CD4-positive, alpha-beta memory T cell (primary cell): ENCODE results near the gene STEAP1B. TPM values are rescaled to one million over a fixed set of nuclear protein-coding genes. Genes with fewer than 3 reads are reported as not detected.
A peak's percentile ranks its signal among the peaks of the same experiment; 100 is the strongest.
"Not testable (repeated sequence)": the region's sequence is repeated elsewhere in the genome, so short reads cannot be mapped to it uniquely, and the experiment has no call there.

Source experiments
- CTCF ChIA-PET: fragments of 350-600 bp; sonication (Branson Sonifier 250); formaldehyde crosslinking; loops from one replicate; lab custom pipeline; 2021; ENCODE audit warnings: inconsistent platforms; ENCODE audit not compliant: partially characterized antibody; lab: Charles Lee
- POLR2A ChIA-PET: fragments of 350-600 bp; sonication (Branson Sonifier 250); formaldehyde crosslinking; loops from one replicate; lab custom pipeline; 2021; ENCODE audit not compliant: partially characterized antibody; lab: Charles Lee
- DNase-seq, 5 donors: peaks; one replicate each; pipeline versions ENCODE4 v3.0.0 to v3.0.0-alpha.2; 2020 to 2022; ENCODE audit warnings: mixed read lengths in 1 of 5
- H3K27ac ChIP-seq: one replicate; pipeline ENCODE4 v1.7.0; 2013; ENCODE audit warnings: low read depth, low read length
- H3K27me3 ChIP-seq: 2 replicates; pipeline ENCODE4 v1.7.0; 2013; ENCODE audit warnings: mild to moderate bottlenecking, low read length, moderate library complexity; ENCODE audit not compliant: insufficient read depth
- H3K36me3 ChIP-seq: 2 replicates; pipeline ENCODE4 v1.7.0; 2013; ENCODE audit warnings: mild to moderate bottlenecking, low read length, moderate library complexity; ENCODE audit not compliant: insufficient read depth
- H3K4me1 ChIP-seq: 2 replicates; pipeline ENCODE4 v1.7.0; 2013; ENCODE audit warnings: mild to moderate bottlenecking, low read length, moderate library complexity; ENCODE audit not compliant: insufficient read depth
- H3K4me3 ChIP-seq, 2 donors: one replicate each; pipeline ENCODE4 v1.7.0; 2013; ENCODE audit warnings: low read length in 2 of 2, mild to moderate bottlenecking in 1 of 2
- H3K9me3 ChIP-seq, 2 donors: one replicate each; pipeline ENCODE4 v1.7.0; 2013; ENCODE audit warnings: low read length in 2 of 2, control low read depth in 1 of 2; ENCODE audit not compliant: control insufficient read depth in 1 of 2
- H3K27ac Mint-ChIP-seq, 7 donors: one replicate each; pipeline ENCODE4 v1.8.0; 2020 to 2021; ENCODE audit warnings: mixed read lengths in 7 of 7, mild to moderate bottlenecking in 6 of 7, inconsistent platforms in 3 of 7, moderate library complexity in 3 of 7
- H3K27me3 Mint-ChIP-seq, 2 donors: one replicate each; pipeline ENCODE4 v1.8.0; 2020 to 2021; ENCODE audit warnings: mixed read lengths in 2 of 2
- H3K36me3 Mint-ChIP-seq, 2 donors: one replicate each; pipeline ENCODE4 v1.8.0; 2020 to 2021; ENCODE audit warnings: mixed read lengths in 2 of 2, inconsistent platforms in 1 of 2, mild to moderate bottlenecking in 1 of 2
- H3K4me1 Mint-ChIP-seq, 4 donors: one replicate each; pipeline ENCODE4 v1.8.0; 2020 to 2021; ENCODE audit warnings: mixed read lengths in 4 of 4, mild to moderate bottlenecking in 1 of 4
- H3K4me3 Mint-ChIP-seq, 8 donors: one replicate each; pipeline ENCODE4 v1.8.0; 2020 to 2021; ENCODE audit warnings: mixed read lengths in 8 of 8, mild to moderate bottlenecking in 7 of 8, moderate library complexity in 6 of 8, inconsistent platforms in 3 of 8
- H3K9me3 Mint-ChIP-seq, 8 donors: one replicate each; pipeline ENCODE4 v1.8.0; 2020 to 2021; ENCODE audit warnings: mixed read lengths in 8 of 8, mild to moderate bottlenecking in 5 of 8, inconsistent platforms in 3 of 8, moderate library complexity in 1 of 8
- intact Hi-C: fragments of 100-400 bp; cut with micrococcal nuclease; formaldehyde crosslinking; loops from one replicate; pipeline ENCODE4 v1.15.1; 2023
- polyA plus RNA-seq, 2 donors: library from polyadenylated mRNA; unstranded; fragments of 300-500 nt; fragmentation: Illumina TruSeq; gene quantifications; one replicate each; pipeline ENCODE4 v1.2.3, GENCODE V29; 2021
- total RNA-seq, 2 experiments: library from RNA; stranded (reverse); gene quantifications; one replicate each; pipeline ENCODE4 v1.2.3, GENCODE V29; 2021

Gene STEAP1B
- total and polyA plus RNA-seq, 4 experiments from 2014 or later = not detected

DNA sequence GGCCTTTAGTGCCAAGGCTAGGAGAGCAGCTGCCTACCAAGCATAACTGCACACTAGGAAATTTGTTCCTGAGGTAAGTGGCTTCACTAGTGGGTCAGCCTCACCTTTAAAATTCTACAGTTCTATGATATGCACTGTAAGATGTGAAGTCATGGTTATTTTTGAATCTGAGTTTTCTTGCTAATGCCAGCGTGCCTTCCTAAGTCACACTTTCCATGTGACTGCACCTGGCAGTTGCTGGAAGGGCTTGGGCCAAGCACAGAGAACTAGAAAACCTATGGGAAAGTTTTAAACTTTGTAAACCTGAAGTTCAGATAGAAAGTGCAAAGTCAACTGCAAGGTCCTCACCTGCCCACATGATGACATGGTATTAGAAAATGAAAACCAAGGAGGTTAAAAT lies 42.5 kb downstream of the STEAP1B start:
- ChIA-PET CTCF (no interaction called here), POLR2A (no interaction called here)
- H3K36me3 Mint-ChIP-seq = no peaks in the 10 kb centered on the region
- H3K4me3 ChIP-seq = no peak overlapping the region
- no peak overlapping the region for H3K27ac ChIP-seq
- no peaks in the 10 kb centered on the region for H3K9me3 Mint-ChIP-seq
- H3K4me1 Mint-ChIP-seq = peaks cover 0 to 1% (median 0%) of the 10 kb centered on the region in 4 donors
- H3K27ac Mint-ChIP-seq = no peak overlapping the region
- DNase-seq = no peak
- peaks cover 2% of the 10 kb centered on the region for H3K4me1 ChIP-seq
- peaks cover 6% of the 10 kb centered on the region for H3K27me3 ChIP-seq
- intact Hi-C loops = no loop called here
- H3K27me3 Mint-ChIP-seq = peaks cover 12 to 16% of the 10 kb centered on the region in 2 donors
- H3K36me3 ChIP-seq = no peaks in the 10 kb centered on the region
- no peaks in the 10 kb centered on the region for H3K9me3 ChIP-seq
- no peak overlapping the region for H3K4me3 Mint-ChIP-seq

DNA sequence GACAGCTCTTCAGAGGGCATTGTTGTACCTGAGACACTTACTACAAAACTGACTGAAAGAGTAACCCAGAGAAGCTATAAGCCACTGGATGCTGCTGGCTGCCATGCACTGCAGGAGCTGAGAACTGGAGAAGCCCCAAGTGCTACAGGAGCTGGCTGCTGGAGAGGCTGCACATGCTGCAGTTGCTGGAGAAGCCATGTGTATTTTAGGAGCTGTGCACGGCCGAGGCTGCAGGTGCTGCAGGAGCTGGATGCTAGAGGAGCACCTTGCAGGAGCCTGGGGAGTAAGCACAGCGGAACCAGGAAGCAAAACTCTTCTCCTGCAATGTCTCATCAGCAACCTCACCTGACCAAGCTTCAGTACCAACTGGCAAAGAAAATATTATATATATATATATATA lies 45.5 kb downstream of the STEAP1B start:
- H3K4me1 ChIP-seq = peaks cover 4% of the 10 kb centered on the region
- ChIA-PET CTCF (interaction anchor here (1.0 kb wide), 1 partner anchor 14 kb away, joined by 3 read pairs; no protein-coding TSS in a partner anchor), POLR2A (no interaction called here)
- Mint-ChIP-seq H3K4me3 (no peak overlapping the region), H3K27me3 (peaks cover 23 to 24% of the 10 kb centered on the region in 2 donors), H3K4me1 (peaks cover 1 to 8% (median 5%) of the 10 kb centered on the region in 4 donors), H3K36me3 (no peaks in the 10 kb centered on the region), H3K27ac (no peak overlapping the region), H3K9me3 (no peaks in the 10 kb centered on the region)
- no peak for DNase-seq
- no peak overlapping the region for H3K4me3 ChIP-seq
- intact Hi-C loops = no loop called here
- no peak overlapping the region for H3K27ac ChIP-seq
- peaks cover 6% of the 10 kb centered on the region for H3K27me3 ChIP-seq
- H3K9me3 ChIP-seq = no peaks in the 10 kb centered on the region
- H3K36me3 ChIP-seq = no peaks in the 10 kb centered on the region

DNA sequence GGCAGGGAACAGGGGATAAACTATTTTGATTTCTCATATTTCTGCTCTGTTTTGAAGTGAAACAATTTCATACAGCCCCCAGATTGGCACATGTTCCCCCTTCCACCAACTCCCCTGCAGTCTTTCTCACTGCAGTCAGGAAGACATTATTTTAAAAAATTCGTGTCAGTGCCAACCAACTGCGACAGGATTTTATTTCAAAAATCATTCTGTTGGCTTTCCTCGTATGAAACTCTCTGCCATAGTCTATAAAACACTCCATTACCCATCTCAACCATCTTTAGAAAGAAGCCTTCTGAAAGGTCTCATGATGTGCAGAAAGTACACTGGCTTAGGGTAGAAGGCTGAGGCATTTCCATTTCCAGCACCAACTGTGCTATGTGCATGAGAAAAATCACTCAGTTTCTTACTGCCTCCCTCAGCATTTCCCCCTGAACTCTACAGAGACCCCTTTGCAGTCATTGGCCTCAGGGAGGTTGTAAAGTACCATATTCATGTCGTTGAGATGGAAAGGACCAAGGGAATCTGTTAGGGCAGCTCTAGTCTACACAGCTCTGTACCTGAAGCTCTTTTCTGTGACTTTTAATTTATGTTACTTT lies 46.9 kb downstream of the STEAP1B start:
- Mint-ChIP-seq H3K27ac (no peak overlapping the region), H3K4me1 (peaks cover 1 to 8% (median 5%) of the 10 kb centered on the region in 4 donors), H3K4me3 (no peak overlapping the region), H3K9me3 (no peaks in the 10 kb centered on the region), H3K27me3 (peaks cover 23 to 24% of the 10 kb centered on the region in 2 donors), H3K36me3 (no peaks in the 10 kb centered on the region)
- Histone ChIP-seq H3K27me3 (peaks cover 6% of the 10 kb centered on the region), H3K36me3 (no peaks in the 10 kb centered on the region), H3K9me3 (no peaks in the 10 kb centered on the region), H3K4me1 (peaks cover 4% of the 10 kb centered on the region), H3K4me3 (no peak overlapping the region), H3K27ac (no peak overlapping the region)
- ChIA-PET POLR2A (no interaction called here), CTCF (interaction anchor here (1.2 kb wide), 1 partner anchor 15 kb away, joined by 3 read pairs; no protein-coding TSS in a partner anchor)
- intact Hi-C loops = no loop called here
- DNase-seq = no peak

DNA sequence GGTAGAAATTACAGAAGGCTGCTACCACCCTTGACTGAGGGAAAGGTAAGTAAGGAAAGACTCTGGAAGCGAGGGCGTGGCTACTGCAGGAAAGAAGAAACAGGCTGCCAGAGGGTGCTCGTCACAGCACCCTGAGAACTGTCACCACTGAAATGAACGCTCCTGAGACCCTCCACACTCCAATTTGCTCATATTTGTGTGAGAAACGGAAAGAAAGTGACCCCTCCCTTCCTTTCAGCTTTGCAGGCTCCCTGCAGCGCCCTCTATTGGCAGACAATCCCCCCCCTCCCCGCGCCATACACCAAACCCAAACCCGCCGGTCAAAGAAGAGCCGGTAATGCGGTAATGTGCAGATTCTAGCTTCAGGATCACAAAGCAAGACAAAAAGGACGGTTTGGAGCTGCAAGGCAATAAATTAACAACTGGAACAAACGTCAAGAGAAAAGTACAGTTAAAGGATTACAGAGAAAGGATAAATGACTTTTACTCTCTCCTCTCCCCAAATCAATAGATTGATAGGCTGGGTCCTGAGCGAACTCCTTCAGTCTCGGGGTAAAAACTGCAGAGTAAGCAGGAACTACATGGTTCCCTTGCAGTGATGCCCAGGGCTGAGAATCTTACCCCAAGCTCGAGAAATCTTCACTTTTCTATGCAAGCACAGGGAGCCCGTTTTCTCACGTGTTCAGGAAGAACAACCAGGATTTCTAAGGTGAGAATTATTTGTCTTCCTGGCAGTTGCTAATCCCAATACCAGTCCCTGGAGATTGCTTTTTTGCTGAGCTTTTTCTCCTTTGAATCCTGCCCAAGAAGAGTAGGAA lies 47.6 kb downstream of the STEAP1B start:
- H3K4me3 Mint-ChIP-seq = peak overlapping the region in 2 of 8 donors; percentile 26 to 45
- H3K27me3 Mint-ChIP-seq = peaks cover 23 to 24% of the 10 kb centered on the region in 2 donors
- H3K36me3 Mint-ChIP-seq = no peaks in the 10 kb centered on the region
- DNase-seq = peak in 1 of 5 donors; percentile 6
- Histone ChIP-seq H3K4me3 (no peak overlapping the region), H3K27ac (no peak overlapping the region), H3K36me3 (no peaks in the 10 kb centered on the region), H3K4me1 (peaks cover 4% of the 10 kb centered on the region), H3K27me3 (peaks cover 6% of the 10 kb centered on the region), H3K9me3 (no peaks in the 10 kb centered on the region)
- intact Hi-C loops = no loop called here
- no peaks in the 10 kb centered on the region for H3K9me3 Mint-ChIP-seq
- CTCF ChIA-PET = interaction anchor here (1.2 kb wide), 1 partner anchor 14 kb away, joined by 3 read pairs; no protein-coding TSS in a partner anchor
- POLR2A ChIA-PET = no interaction called here
- H3K4me1 Mint-ChIP-seq = peaks cover 4 to 8% (median 5%) of the 10 kb centered on the region in 4 donors
- no peak overlapping the region for H3K27ac Mint-ChIP-seq

DNA sequence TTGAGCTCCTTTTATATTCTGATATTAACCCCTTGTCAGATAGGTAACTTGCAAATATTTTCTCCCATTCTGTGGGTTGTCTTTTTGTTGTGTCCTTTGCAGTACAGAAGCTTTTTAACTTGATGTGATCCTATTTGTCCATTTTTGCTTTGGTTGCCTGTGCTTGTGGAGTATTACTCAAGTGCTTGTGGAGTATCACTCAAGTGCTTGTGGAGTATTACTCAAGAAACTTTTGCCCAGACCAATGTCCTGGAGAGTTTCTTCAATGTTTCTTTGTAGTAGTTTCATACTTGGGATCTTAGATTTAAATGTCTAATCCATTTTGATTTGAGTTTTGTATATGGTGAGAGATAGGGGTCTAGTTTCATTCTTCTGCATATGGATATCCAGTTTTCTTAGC lies 50.0 kb downstream of the STEAP1B start:
- CTCF ChIA-PET, H3K27me3 ChIP-seq, POLR2A ChIA-PET, H3K36me3 ChIP-seq, H3K4me3 ChIP-seq, DNase-seq, H3K4me3 Mint-ChIP-seq, H3K4me1 ChIP-seq, H3K9me3 ChIP-seq, H3K36me3 Mint-ChIP-seq, intact Hi-C loops, H3K9me3 Mint-ChIP-seq, H3K27ac Mint-ChIP-seq, H3K27ac ChIP-seq: not testable (repeated sequence)
- Mint-ChIP-seq H3K27me3 (peaks cover 19 to 22% of the 10 kb centered on the region in 2 donors), H3K4me1 (peaks cover 6 to 12% (median 8%) of the 10 kb centered on the region in 4 donors)

DNA sequence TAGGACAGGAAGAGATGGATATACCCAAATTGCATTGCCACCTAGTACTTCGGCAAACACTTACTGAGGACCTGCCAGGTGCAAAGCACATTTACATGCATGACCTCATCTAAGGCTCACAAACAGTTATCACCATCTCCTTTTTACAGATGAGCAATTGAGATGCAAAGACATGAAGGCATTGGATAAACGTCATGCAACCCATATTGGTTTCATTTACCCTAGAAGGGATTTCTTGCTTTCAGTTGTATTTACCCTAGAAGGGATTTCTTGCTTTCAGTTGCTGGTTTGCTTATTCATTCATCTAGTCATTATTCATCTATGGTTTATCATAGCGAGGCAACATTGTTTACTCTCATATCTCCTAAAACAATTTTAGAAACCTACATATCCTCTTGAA lies 52.2 kb downstream of the STEAP1B start:
- Mint-ChIP-seq H3K27ac (no peak overlapping the region), H3K9me3 (no peaks in the 10 kb centered on the region), H3K36me3 (no peaks in the 10 kb centered on the region), H3K4me1 (peaks cover 6 to 15% (median 8%) of the 10 kb centered on the region in 4 donors), H3K27me3 (peaks cover 11 to 19% of the 10 kb centered on the region in 2 donors), H3K4me3 (no peak overlapping the region)
- H3K36me3 ChIP-seq = no peaks in the 10 kb centered on the region
- H3K27ac ChIP-seq = no peak overlapping the region
- ChIA-PET CTCF (no interaction called here), POLR2A (no interaction called here)
- H3K4me1 ChIP-seq = peaks cover 4% of the 10 kb centered on the region
- no peaks in the 10 kb centered on the region for H3K9me3 ChIP-seq
- DNase-seq = no peak
- no peak overlapping the region for H3K4me3 ChIP-seq
- H3K27me3 ChIP-seq = no peaks in the 10 kb centered on the region
- intact Hi-C loops = no loop called here

DNA sequence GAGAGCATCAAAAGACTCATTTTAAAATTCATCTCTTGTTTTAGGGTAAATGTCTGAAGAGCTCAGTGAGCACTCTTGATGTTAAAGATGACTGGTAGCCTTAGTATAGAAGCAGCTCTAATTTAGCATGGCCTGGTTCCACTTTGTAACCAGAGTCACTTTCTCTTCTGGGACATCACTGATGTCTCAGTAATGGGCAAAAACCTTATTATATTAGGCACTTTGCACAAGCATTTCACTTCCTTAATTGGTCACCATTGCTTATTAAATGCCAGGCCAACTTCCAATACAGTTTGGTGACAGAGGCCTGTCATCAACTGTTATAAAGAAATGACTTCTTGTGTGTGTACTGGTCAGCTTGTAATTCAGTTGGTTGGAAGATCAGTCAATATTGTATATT lies 53.0 kb downstream of the STEAP1B start:
- intact Hi-C loops = no loop called here
- H3K27ac Mint-ChIP-seq = no peak overlapping the region
- H3K9me3 ChIP-seq = no peaks in the 10 kb centered on the region
- H3K27me3 ChIP-seq = no peaks in the 10 kb centered on the region
- H3K4me1 ChIP-seq = no peaks in the 10 kb centered on the region
- no peaks in the 10 kb centered on the region for H3K36me3 Mint-ChIP-seq
- H3K27me3 Mint-ChIP-seq = peaks cover 7 to 18% of the 10 kb centered on the region in 2 donors
- DNase-seq = no peak
- ChIA-PET CTCF (no interaction called here), POLR2A (interaction anchor here (0.6 kb wide), 1 partner anchor 406 kb away, joined by 4 read pairs; no protein-coding TSS in a partner anchor)
- H3K36me3 ChIP-seq = no peaks in the 10 kb centered on the region
- H3K27ac ChIP-seq = no peak overlapping the region
- H3K4me3 ChIP-seq = no peak overlapping the region
- H3K9me3 Mint-ChIP-seq = no peaks in the 10 kb centered on the region
- peaks cover 2 to 11% (median 5%) of the 10 kb centered on the region in 4 donors for H3K4me1 Mint-ChIP-seq
- no peak overlapping the region for H3K4me3 Mint-ChIP-seq
